Stromal cell of bone marrow (primary cell): ENCODE results near the gene AASS.

Source experiments
- DNase-seq: peaks from one replicate; pipeline ENCODE4 v3.0.0-alpha.2; 2012; ENCODE audit warnings: low read depth

Gene AASS

GRCh38 chr7:122118757-122119156, 25.3 kb downstream of the AASS start:
- DNase-seq, result no peak

- DNase-seq, result no peak
These were observed 41.0 kb downstream of the AASS start for GRCh38 chr7:122103064-122103463.

GRCh38 chr7:122100021-122100420, 44.0 kb downstream of the AASS start:
- no peak for DNase-seq

- no peak for DNase-seq
These were observed 48.4 kb downstream of the AASS start for GRCh38 chr7:122095642-122096041.

GRCh38 chr7:122094549-122094948, 49.5 kb downstream of the AASS start:
- no peak for DNase-seq

GRCh38 chr7:122092964-122093797, 50.9 kb downstream of the AASS start:
- peak; percentile 54 for DNase-seq

GRCh38 chr7:122082670-122083069, 61.4 kb downstream of the AASS start:
- no peak for DNase-seq

GRCh38 chr7:122082160-122082559, 61.9 kb downstream of the AASS start:
- no peak for DNase-seq

- no peak for DNase-seq
These were observed 70.4 kb downstream of the AASS start for GRCh38 chr7:122073635-122074034.

- DNase-seq, result no peak
These were observed 71.0 kb downstream of the AASS start for GRCh38 chr7:122072924-122073599.

- no peak for DNase-seq
These were observed 71.8 kb downstream of the AASS start for GRCh38 chr7:122072272-122072671.

- no peak for DNase-seq
These were observed 73.2 kb downstream of the AASS start for GRCh38 chr7:122070834-122071233.

- DNase-seq, result no peak
These were observed 74.0 kb downstream of the AASS start for GRCh38 chr7:122070062-122070461.

- DNase-seq, result no peak
These were observed 75.0 kb downstream of the AASS start for GRCh38 chr7:122068999-122069398.

- no peak for DNase-seq
These were observed 76.0 kb downstream of the AASS start for GRCh38 chr7:122068046-122068445.

- no peak for DNase-seq
These were observed 77.0 kb downstream of the AASS start for GRCh38 chr7:122067077-122067476.

- DNase-seq, result no peak
These were observed 79.1 kb downstream of the AASS start for GRCh38 chr7:122064971-122065370.

- DNase-seq, result no peak
These were observed 80.9 kb downstream of the AASS start for GRCh38 chr7:122063146-122063545.

GRCh38 chr7:122059542-122059941, 84.5 kb downstream of the AASS start:
- DNase-seq, result no peak

GRCh38 chr7:122056977-122057376, 87.1 kb downstream of the AASS start:
- no peak for DNase-seq

GRCh38 chr7:122055073-122055472, 89.0 kb downstream of the AASS start:
- DNase-seq, result no peak

GRCh38 chr7:122054393-122054792, 89.7 kb downstream of the AASS start:
- no peak for DNase-seq

- DNase-seq, result no peak
These were observed 97.6 kb downstream of the AASS start for GRCh38 chr7:122046402-122046801.

GRCh38 chr7:122040147-122040546, 103.9 kb downstream of the AASS start:
- no peak for DNase-seq
